Endodermal cell (in vitro differentiated cells): ENCODE data around the gene SRGN. TPM values are rescaled to one million over a fixed set of nuclear protein-coding genes. Genes with fewer than 3 reads are reported as not detected.

Source experiments
- DNase-seq: peaks from one replicate; pipeline ENCODE4 v3.0.0-alpha.2; 2017
- H3K27ac ChIP-seq: 2 replicates; pipeline ENCODE4 v1.5.1; 2013; ENCODE audit warnings: mild to moderate bottlenecking, low read depth, low read length, moderate library complexity
- H3K27me3 ChIP-seq: 2 replicates; pipeline ENCODE4 v1.6.1; 2013; ENCODE audit warnings: mild to moderate bottlenecking, low read length, moderate library complexity; ENCODE audit not compliant: insufficient read depth, control insufficient read depth, poor library complexity, severe bottlenecking
- H3K36me3 ChIP-seq: 2 replicates; pipeline ENCODE4 v1.7.0; 2013; ENCODE audit warnings: mild to moderate bottlenecking, low read length, moderate library complexity; ENCODE audit not compliant: control insufficient read depth, insufficient read depth
- H3K4me1 ChIP-seq: one replicate; pipeline ENCODE4 v1.7.0; 2013; ENCODE audit warnings: low read length; ENCODE audit not compliant: control insufficient read depth, insufficient read depth
- H3K4me3 ChIP-seq: 2 replicates; pipeline ENCODE4 v1.5.1; 2013; ENCODE audit warnings: mild to moderate bottlenecking, low read length, moderate library complexity
- H3K9ac ChIP-seq: 2 replicates; pipeline ENCODE4 v1.6.1; 2013; ENCODE audit warnings: mild to moderate bottlenecking, low read length, moderate library complexity; ENCODE audit not compliant: poor library complexity, severe bottlenecking; ENCODE audit errors: extremely low read depth
- H3K9me3 ChIP-seq: 2 replicates; pipeline ENCODE4 v1.6.1; 2013; ENCODE audit warnings: mild to moderate bottlenecking, low read length, moderate library complexity; ENCODE audit not compliant: control insufficient read depth
- H3K27ac Mint-ChIP-seq: 2 replicates; pipeline ENCODE4 v1.8.0; 2020; ENCODE audit warnings: mixed read lengths
- H3K27me3 Mint-ChIP-seq: 2 replicates; pipeline ENCODE4 v1.8.0; 2021; ENCODE audit warnings: mild to moderate bottlenecking, mixed read lengths; ENCODE audit not compliant: insufficient read depth
- H3K36me3 Mint-ChIP-seq: 2 replicates; pipeline ENCODE4 v1.8.0; 2020; ENCODE audit warnings: low read depth, mixed read lengths
- H3K4me1 Mint-ChIP-seq: 2 replicates; pipeline ENCODE4 v1.8.0; 2020; ENCODE audit warnings: mixed read lengths
- H3K4me3 Mint-ChIP-seq: 2 replicates; pipeline ENCODE4 v1.8.0; 2020; ENCODE audit warnings: mild to moderate bottlenecking, moderate library complexity, mixed read lengths
- H3K9me3 Mint-ChIP-seq: 2 replicates; pipeline ENCODE4 v1.8.0; 2020; ENCODE audit warnings: mild to moderate bottlenecking, mixed read lengths
- WGBS, 2 experiments: methylation state at CpG; one replicate each; pipeline versions ENCODE4 v1.1.5 to v1.1.7; 2013; ENCODE audit warnings: missing lambda C conversion rate in 2 of 2, mixed read lengths in 1 of 2; ENCODE audit not compliant: insufficient coverage in 1 of 2, insufficient read length in 1 of 2; 5-methylcytosine and 5-hydroxymethylcytosine counted together
- total RNA-seq, 2 donors: library from RNA; stranded (reverse); fragmentation: NEBNext Ultra II Directional in 1 of 2; extraction: Animal tissue kit (Norgen Biotek cat#: 25700) in 1 of 2; gene quantifications; 2 replicates in 1 of 2; 3 replicates in 1 of 2; pipeline ENCODE4 v1.2.1, GENCODE V29; 2021
- TF ChIP-seq, protein P1 (sequence below): fragments of 200-600 bp; sonication (generic); conservative IDR thresholded peaks from 2 replicates; pipeline ENCODE4 v1.5.0; 2021; ENCODE audit warnings: antibody characterized with exemption, mild to moderate bottlenecking

SRGN gene
- total RNA-seq, 2 donors from 2014 or later: not detected

DNA sequence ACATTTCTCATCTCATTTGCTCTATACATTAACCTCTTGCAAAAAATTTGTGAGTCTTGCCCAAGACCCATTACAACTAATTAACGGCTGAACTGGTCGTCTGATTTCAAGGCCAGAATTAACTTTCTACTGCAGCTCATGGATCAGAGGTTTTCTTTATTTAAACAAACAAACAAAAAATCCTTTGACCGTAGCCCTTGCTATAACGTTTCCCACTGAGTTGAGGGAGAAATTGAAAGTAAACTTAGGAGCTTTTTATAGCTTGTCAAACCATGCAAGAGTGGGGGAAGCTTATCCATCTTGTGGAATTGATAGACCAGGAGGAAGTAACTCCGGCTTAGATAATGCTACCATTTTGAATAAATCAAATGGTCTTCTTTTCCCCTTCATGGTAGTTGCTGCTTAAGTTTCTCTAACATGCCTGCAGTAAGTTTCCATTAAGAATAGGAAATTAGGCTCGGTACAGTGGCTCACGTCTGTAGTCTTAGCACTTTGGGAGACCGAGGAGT is 3.3 kb downstream of the SRGN start:
- DNase-seq: no peak
- TF ChIP-seq, protein P1, sequence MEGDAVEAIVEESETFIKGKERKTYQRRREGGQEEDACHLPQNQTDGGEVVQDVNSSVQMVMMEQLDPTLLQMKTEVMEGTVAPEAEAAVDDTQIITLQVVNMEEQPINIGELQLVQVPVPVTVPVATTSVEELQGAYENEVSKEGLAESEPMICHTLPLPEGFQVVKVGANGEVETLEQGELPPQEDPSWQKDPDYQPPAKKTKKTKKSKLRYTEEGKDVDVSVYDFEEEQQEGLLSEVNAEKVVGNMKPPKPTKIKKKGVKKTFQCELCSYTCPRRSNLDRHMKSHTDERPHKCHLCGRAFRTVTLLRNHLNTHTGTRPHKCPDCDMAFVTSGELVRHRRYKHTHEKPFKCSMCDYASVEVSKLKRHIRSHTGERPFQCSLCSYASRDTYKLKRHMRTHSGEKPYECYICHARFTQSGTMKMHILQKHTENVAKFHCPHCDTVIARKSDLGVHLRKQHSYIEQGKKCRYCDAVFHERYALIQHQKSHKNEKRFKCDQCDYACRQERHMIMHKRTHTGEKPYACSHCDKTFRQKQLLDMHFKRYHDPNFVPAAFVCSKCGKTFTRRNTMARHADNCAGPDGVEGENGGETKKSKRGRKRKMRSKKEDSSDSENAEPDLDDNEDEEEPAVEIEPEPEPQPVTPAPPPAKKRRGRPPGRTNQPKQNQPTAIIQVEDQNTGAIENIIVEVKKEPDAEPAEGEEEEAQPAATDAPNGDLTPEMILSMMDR: no peak
- Histone ChIP-seq H3K36me3 (no peaks in the 10 kb centered on the region), H3K27me3 (no peaks in the 10 kb centered on the region), H3K9ac (no peak overlapping the region), H3K9me3 (no peaks in the 10 kb centered on the region), H3K4me1 (peaks cover under 1% of the 10 kb centered on the region), H3K27ac (no peak overlapping the region), H3K4me3 (no peak overlapping the region)
- Mint-ChIP-seq H3K36me3 (no peaks in the 10 kb centered on the region), H3K9me3 (no peaks in the 10 kb centered on the region), H3K27ac (no peak overlapping the region), H3K4me3 (no peak overlapping the region), H3K27me3 (no peaks in the 10 kb centered on the region), H3K4me1 (peaks cover 1% of the 10 kb centered on the region)
- WGBS, 2 experiments: 95 to 100% methylated on average over 4 to 8 of the region's 8 CpGs

- Histone ChIP-seq H3K36me3 (no peaks in the 10 kb centered on the region), H3K4me1 (no peaks in the 10 kb centered on the region), H3K9ac (no peak overlapping the region), H3K9me3 (no peaks in the 10 kb centered on the region), H3K4me3 (no peak overlapping the region), H3K27me3 (no peaks in the 10 kb centered on the region), H3K27ac (no peak overlapping the region)
- Mint-ChIP-seq H3K27ac (no peak overlapping the region), H3K4me3 (no peak overlapping the region), H3K4me1 (no peaks in the 10 kb centered on the region), H3K36me3 (no peaks in the 10 kb centered on the region), H3K9me3 (no peaks in the 10 kb centered on the region), H3K27me3 (no peaks in the 10 kb centered on the region)
- whole genome bisulfite sequencing, 2 experiments: 60 to 71% methylated on average over 14 to 17 of the region's 17 CpGs
- TF ChIP-seq, protein P1: peak; percentile 76
- peak; percentile 81 for DNase-seq
Measured at GRCh38 chr10:69092959-69093850, 5.3 kb downstream of the SRGN start.

DNA sequence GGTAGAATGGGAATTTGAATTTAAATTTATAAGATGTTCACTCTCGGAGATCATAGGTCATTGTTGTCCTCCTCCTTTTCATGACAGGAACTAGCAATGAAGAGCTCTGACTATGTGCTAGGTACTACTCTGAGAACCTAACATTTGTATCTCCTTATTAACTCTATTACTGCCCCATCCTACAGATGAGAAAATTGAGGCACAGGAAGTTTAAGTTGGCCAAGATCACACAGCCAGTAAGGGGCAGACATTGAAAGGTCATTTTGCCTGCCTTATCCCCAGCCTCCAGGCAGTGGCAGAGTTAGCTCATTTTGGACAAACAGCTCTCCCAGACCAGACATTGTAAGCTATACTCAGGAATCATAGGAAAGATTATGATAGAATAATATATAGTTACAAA is 6.0 kb downstream of the SRGN start:
- Mint-ChIP-seq H3K9me3 (no peaks in the 10 kb centered on the region), H3K27me3 (no peaks in the 10 kb centered on the region), H3K27ac (no peak overlapping the region), H3K36me3 (no peaks in the 10 kb centered on the region), H3K4me3 (no peak overlapping the region), H3K4me1 (no peaks in the 10 kb centered on the region)
- H3K4me3 ChIP-seq: no peak overlapping the region
- H3K9me3 ChIP-seq: no peaks in the 10 kb centered on the region
- no peaks in the 10 kb centered on the region for H3K27me3 ChIP-seq
- H3K27ac ChIP-seq: no peak overlapping the region
- TF ChIP-seq, protein P1: no peak
- no peak for DNase-seq
- no peaks in the 10 kb centered on the region for H3K4me1 ChIP-seq
- no peaks in the 10 kb centered on the region for H3K36me3 ChIP-seq
- no peak overlapping the region for H3K9ac ChIP-seq
- WGBS, 2 experiments: 90 to 100% methylated on average over 1 of the region's 1 CpG
